Kidney (tissue), 14 donors: ENCODE results near the gene KIF16B. TPM values are rescaled to one million over a fixed set of nuclear protein-coding genes. Genes with fewer than 3 reads are reported as not detected.

Experiments
- DNase-seq, 5 donors: peaks; one replicate each; pipeline ENCODE4 v3.0.0-alpha.2; 2013 to 2020
- FAIRE-seq: peaks from 2 replicates; lab custom pipeline; 2012; peaks lifted over from hg19 to GRCh38; lab: Jason Lieb, UNC
- H3K27ac ChIP-seq, 2 donors: one replicate each; pipeline ENCODE4 v1.7.0; 2013; ENCODE audit warnings: low read depth in 2 of 2, low read length in 2 of 2, inconsistent platforms in 1 of 2
- H3K27me3 ChIP-seq: one replicate; pipeline ENCODE4 v1.7.1; 2013; ENCODE audit warnings: low read length, inconsistent platforms; ENCODE audit not compliant: control insufficient read depth, insufficient read depth
- H3K36me3 ChIP-seq, 3 donors: one replicate each; pipeline versions ENCODE4 v1.7.0 to v1.7.1; 2013; ENCODE audit warnings: low read length in 3 of 3, control low read depth in 1 of 3, inconsistent platforms in 1 of 3; ENCODE audit not compliant: insufficient read depth in 3 of 3, control insufficient read depth in 2 of 3
- H3K4me1 ChIP-seq, 3 donors: one replicate each; pipeline versions ENCODE4 v1.7.0 to v1.7.1; 2013; ENCODE audit warnings: low read length in 3 of 3, inconsistent platforms in 1 of 3, low read depth in 1 of 3; ENCODE audit not compliant: control insufficient read depth in 2 of 3, insufficient read depth in 2 of 3
- H3K4me3 ChIP-seq, 3 donors: one replicate each; pipeline versions ENCODE4 v1.7.0 to v1.8.1; 2013; ENCODE audit warnings: low read length in 3 of 3, control low read depth in 1 of 3, inconsistent platforms in 1 of 3
- H3K9ac ChIP-seq, 3 donors: one replicate each; pipeline versions ENCODE4 v1.7.0 to v1.7.1; 2013; ENCODE audit warnings: low read length in 3 of 3, control low read depth in 1 of 3, inconsistent platforms in 1 of 3
- H3K9me3 ChIP-seq, 3 donors: one replicate each; pipeline versions ENCODE4 v1.7.0 to v1.7.1; 2013; ENCODE audit warnings: low read length in 3 of 3, control low read depth in 1 of 3, inconsistent platforms in 1 of 3; ENCODE audit not compliant: control insufficient read depth in 2 of 3, insufficient read depth in 1 of 3
- intact Hi-C: fragments of 100-400 bp; cut with DNase I; formaldehyde crosslinking; loops from one replicate; pipeline ENCODE4 v1.11.1; 2022
- polyA plus RNA-seq: library from polyadenylated mRNA; stranded (reverse); fragments of 350-450 nt; fragmentation: Illumina TruSeq; extraction: RNeasy Lipid Tissue Mini Kit (QIAGEN cat#74804); gene quantifications from one replicate; pipeline ENCODE4 v1.2.3, GENCODE V29; 2014; ENCODE audit warnings: low read depth, low replicate concordance; ENCODE audit not compliant: insufficient read depth
- total RNA-seq: library from RNA; stranded (reverse); fragmentation: NEBNext Ultra II Directional; extraction: Animal tissue kit (Norgen Biotek cat#: 25700); gene quantifications from one replicate; pipeline ENCODE4 v1.2.1, GENCODE V29; 2021
- TF ChIP-seq, protein P1 (sequence below): IDR thresholded peaks from 3 replicates; pipeline ENCODE4 v1.5.1; 2012; ENCODE audit warnings: mild to moderate bottlenecking, moderate library complexity, borderline replicate concordance; ENCODE audit not compliant: insufficient read depth; ENCODE audit errors: extremely low read depth
- donor health status: control.
- donor health status: control.
- donor health status: control.
- donor health status: control.
- donor health status: control.
- donor health status: DM: yes; HTN: yes; CAD: no.
- donor health status: Normal renal cell carcinoma (clear cell type).

KIF16B gene
- total and polyA plus RNA-seq, 2 donors from 2014 or later = 15.0 to 19.7 TPM

DNA sequence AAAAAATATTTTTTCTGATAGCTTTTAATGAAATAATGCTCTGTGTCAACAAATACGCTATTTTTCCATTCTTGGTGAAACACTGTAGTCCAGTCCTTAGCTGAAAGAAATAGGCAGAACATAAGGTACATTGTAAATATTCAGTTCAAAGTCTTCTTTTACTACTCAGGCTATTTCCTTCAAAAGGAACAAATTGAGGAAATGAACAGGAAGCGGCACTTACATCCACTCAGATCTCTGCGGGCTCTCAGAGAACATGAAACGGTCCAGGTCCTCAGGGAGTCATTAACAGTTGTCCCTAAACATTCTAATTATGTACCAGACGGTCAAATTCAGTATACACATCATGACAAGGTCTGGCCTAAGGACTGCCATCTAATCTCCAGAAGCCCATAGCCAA lies 212.6 kb downstream of the KIF16B start:
- Histone ChIP-seq H3K27ac (no peak overlapping the region), H3K27me3 (no peaks in the 10 kb centered on the region), H3K9me3 (no peaks in the 10 kb centered on the region), H3K9ac (no peak overlapping the region), H3K4me3 (no peak overlapping the region), H3K4me1 (no peaks in the 10 kb centered on the region), H3K36me3 (peaks cover 0 to 10% (median 5%) of the 10 kb centered on the region in 3 donors)
- intact Hi-C loops = no loop called here
- FAIRE-seq (no peak), DNase-seq (peak in 1 of 5 donors; percentile 11)
- TF ChIP-seq, protein P1, sequence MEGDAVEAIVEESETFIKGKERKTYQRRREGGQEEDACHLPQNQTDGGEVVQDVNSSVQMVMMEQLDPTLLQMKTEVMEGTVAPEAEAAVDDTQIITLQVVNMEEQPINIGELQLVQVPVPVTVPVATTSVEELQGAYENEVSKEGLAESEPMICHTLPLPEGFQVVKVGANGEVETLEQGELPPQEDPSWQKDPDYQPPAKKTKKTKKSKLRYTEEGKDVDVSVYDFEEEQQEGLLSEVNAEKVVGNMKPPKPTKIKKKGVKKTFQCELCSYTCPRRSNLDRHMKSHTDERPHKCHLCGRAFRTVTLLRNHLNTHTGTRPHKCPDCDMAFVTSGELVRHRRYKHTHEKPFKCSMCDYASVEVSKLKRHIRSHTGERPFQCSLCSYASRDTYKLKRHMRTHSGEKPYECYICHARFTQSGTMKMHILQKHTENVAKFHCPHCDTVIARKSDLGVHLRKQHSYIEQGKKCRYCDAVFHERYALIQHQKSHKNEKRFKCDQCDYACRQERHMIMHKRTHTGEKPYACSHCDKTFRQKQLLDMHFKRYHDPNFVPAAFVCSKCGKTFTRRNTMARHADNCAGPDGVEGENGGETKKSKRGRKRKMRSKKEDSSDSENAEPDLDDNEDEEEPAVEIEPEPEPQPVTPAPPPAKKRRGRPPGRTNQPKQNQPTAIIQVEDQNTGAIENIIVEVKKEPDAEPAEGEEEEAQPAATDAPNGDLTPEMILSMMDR = no peak

DNA sequence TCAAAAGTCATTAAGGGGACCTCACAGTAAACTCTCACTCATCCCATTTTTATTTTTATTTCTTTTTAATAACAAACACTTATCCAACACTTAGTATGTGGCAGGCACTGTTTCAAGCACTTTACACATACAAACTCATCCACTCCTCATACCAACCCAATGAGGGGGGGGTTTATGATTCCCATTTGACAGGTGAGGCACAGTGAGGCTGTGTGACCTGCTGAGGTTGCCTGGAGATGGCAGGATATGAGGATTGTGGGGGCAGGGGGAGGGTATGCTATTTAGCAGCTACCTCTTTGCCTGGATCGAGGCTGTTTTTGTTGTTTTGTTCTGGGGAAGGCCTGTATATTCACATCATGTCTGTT lies 219.8 kb downstream of the KIF16B start:
- intact Hi-C loops = no loop called here
- H3K27ac ChIP-seq = no peak overlapping the region
- FAIRE-seq (no peak), DNase-seq (no peak)
- H3K4me3 ChIP-seq = no peak overlapping the region
- no peaks in the 10 kb centered on the region for H3K4me1 ChIP-seq
- H3K9me3 ChIP-seq = no peaks in the 10 kb centered on the region
- no peaks in the 10 kb centered on the region for H3K27me3 ChIP-seq
- H3K9ac ChIP-seq = no peak overlapping the region
- TF ChIP-seq, protein P1 = no peak
- H3K36me3 ChIP-seq = peaks cover 0 to 2% (median 0%) of the 10 kb centered on the region in 3 donors

DNA sequence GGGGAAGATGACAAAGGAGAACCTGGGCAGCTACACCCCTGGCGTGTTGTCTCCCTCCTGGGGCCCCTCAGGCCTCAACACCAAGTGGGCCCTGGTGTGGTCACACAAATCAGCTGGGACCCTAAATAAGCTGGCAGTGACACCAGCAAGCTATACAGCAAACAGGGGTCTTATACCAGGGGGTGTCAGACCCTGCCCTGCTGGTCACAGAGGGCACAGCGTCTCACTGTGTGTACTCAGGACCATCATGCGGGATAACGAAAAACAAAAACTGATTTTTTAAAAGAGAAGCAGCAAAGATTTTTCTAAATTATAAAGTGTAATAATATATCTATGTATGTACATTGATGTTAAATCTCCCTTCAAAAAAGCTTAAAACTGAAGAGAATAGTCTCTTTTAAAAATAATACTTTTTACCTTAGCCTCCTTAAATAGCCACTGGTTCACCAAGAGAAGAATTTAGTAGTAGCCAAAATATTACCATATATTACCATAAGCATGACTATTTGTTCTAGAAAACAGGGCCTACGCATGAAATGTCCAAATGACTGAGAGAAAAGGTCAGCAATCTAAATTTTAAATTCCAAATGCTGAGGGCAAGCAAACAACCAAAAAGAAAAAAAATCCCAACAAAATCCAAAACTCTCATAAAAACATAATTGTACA lies 220.4 kb downstream of the KIF16B start:
- H3K9me3 ChIP-seq = no peaks in the 10 kb centered on the region
- no peaks in the 10 kb centered on the region for H3K27me3 ChIP-seq
- no peaks in the 10 kb centered on the region for H3K4me1 ChIP-seq
- no peak overlapping the region for H3K27ac ChIP-seq
- no peak overlapping the region for H3K4me3 ChIP-seq
- TF ChIP-seq, protein P1 = no peak
- FAIRE-seq = no peak
- DNase-seq = no peak
- no peak overlapping the region for H3K9ac ChIP-seq
- H3K36me3 ChIP-seq = no peaks in the 10 kb centered on the region
- intact Hi-C loops = no loop called here

DNA sequence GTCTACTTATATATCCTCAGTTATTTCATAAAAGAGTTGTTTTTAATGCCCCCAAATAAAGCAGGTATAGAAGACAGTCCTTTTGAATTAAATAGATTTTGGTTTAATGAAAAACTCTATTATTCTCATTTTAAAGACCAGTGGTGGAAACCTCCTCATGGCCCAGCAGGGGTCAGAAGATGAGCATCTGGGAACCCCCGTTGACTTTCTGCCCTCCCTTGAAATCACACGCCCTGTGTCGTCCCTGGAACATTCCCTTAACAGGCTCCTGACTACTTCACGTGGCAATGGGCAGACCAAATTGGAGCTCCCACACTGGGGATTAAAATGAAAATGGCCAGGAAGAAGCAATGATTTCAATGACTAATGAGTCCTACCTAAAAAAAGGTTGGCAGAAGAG lies 220.9 kb downstream of the KIF16B start:
- Histone ChIP-seq H3K27me3 (no peaks in the 10 kb centered on the region), H3K9ac (no peak overlapping the region), H3K4me3 (no peak overlapping the region), H3K27ac (no peak overlapping the region), H3K36me3 (no peaks in the 10 kb centered on the region), H3K4me1 (no peaks in the 10 kb centered on the region), H3K9me3 (no peaks in the 10 kb centered on the region)
- TF ChIP-seq, protein P1 = no peak
- intact Hi-C loops = no loop called here
- no peak for FAIRE-seq
- no peak for DNase-seq
